Uterus (tissue), 2 donors: ENCODE data around the gene NOP9.

Experiments
- POLR2A ChIP-seq, 2 donors: fragments of 450-650 bp; IDR thresholded peaks; one replicate each; pipeline ENCODE4 v1.6.1; 2016; ENCODE audit warnings: antibody characterized with exemption in 2 of 2, mild to moderate bottlenecking in 1 of 2, moderate library complexity in 1 of 2
- TF ChIP-seq, protein P1 (sequence below), 4 experiments: fragments of 200-600 bp in 2 of 4; fragments of 450-650 bp in 2 of 4; sonication (generic) in 2 of 4; IDR thresholded peaks; one replicate each; pipeline ENCODE4 v1.5.1; 2016 to 2019; ENCODE audit warnings: antibody characterized with exemption in 4 of 4, mild to moderate bottlenecking in 2 of 4, moderate library complexity in 1 of 4

DNA sequence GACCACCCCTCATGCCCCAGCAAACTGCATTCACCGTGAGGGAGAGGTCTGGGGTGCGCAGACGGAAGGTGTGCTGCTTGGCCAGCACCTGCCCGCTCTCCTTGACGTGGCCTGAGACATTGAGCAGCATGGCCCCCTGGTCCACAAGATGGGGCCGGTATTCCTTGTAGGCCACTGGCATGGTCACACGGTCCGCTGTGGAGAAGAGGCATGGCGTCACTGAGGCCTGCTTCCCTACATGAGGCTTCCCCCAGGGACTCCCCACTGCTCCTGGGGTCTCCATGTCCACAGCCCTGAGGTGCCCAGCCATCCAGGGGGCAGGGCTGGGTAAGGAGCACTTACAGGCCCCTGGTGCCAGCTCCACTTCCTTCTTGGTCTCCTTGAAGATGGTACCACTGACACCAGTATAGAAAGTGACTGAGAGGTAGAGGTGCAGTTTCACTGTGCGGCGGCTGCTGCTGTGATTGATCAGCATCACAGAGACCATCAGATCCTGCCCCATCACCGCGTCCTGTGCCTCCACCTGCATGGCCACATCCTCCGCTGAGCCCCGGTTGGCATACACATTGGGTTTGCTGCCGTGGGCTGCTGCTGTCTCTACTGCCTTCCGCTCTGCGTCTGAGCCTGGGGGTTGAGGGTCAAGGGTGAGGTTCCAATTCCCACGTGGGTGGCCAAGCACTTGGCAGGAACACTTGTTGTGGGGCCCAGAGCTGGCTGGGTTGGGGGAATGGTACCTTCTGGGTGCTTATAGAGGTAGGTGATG, 44.8 kb upstream of the NOP9 start:
- TF ChIP-seq, protein P1, sequence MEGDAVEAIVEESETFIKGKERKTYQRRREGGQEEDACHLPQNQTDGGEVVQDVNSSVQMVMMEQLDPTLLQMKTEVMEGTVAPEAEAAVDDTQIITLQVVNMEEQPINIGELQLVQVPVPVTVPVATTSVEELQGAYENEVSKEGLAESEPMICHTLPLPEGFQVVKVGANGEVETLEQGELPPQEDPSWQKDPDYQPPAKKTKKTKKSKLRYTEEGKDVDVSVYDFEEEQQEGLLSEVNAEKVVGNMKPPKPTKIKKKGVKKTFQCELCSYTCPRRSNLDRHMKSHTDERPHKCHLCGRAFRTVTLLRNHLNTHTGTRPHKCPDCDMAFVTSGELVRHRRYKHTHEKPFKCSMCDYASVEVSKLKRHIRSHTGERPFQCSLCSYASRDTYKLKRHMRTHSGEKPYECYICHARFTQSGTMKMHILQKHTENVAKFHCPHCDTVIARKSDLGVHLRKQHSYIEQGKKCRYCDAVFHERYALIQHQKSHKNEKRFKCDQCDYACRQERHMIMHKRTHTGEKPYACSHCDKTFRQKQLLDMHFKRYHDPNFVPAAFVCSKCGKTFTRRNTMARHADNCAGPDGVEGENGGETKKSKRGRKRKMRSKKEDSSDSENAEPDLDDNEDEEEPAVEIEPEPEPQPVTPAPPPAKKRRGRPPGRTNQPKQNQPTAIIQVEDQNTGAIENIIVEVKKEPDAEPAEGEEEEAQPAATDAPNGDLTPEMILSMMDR (IDR thresholded peaks at IDR 0.05), result no peak
- no peak for TF ChIP-seq POLR2A (IDR thresholded peaks at IDR 0.05)
